Measurements from ENCODE around the gene SLC2A9. TPM values are rescaled to one million over a fixed set of nuclear protein-coding genes. Genes with fewer than 3 reads are reported as not detected.

Gene SLC2A9
- total RNA-seq, 1 donor from 2014 or later, result 3.6 TPM

DNA sequence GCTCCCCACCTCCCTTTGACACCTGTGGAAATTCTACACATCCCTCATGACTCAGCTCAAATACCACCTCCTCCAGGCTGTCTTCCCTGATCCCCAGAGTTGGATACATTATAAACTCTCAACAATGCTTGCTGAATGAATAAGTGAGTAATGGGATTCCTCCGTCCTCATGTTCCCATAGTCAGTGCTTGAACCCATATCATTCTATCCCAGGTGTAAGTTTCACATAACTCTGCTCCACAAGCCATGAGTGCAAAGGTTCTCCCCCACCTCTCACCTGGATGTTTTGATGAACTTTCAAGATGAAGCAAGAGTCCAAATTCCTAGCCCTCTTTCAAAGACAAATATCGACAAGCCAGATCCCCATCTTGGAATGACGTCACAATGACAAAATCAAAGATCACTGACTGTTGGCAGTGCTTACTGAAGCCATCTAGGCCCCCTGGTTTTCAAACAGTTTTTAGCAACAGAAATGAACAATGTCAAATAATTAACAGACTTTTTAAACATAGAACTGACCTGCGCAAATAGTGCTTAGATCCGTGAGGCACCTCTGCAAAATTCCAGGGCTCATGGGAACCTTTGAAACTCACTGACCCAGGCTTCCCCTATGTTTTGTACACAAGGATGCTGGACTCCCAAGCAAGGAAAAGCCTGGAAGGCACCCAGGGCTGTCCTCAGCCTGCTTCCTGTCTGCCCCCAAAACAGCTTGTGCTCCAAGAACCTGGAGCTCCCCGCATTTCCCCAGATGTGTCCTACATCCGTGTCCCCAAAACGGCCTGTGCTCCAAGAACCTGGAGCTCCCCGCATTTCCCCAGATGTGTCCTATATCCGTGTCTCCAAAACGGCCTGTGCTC lies 4.0 kb downstream of the SLC2A9 start:
- Histone ChIP-seq H3K36me3 (ENCODE audit: control insufficient read depth, insufficient read depth, low read length) (no peaks in the 10 kb centered on the region), H3K4me3 (ENCODE audit: low read depth, low read length) (no peak overlapping the region), H3K27me3 (ENCODE audit: control insufficient read depth, insufficient read depth, low read length) (no peaks in the 10 kb centered on the region)
- TF ChIP-seq CTCF (IDR thresholded peaks at IDR 0.05; ENCODE audit: insufficient read depth, low read length, poor library complexity, severe bottlenecking), result no peak
- DNase-seq (ENCODE audit: low read depth), result no peak

DNA sequence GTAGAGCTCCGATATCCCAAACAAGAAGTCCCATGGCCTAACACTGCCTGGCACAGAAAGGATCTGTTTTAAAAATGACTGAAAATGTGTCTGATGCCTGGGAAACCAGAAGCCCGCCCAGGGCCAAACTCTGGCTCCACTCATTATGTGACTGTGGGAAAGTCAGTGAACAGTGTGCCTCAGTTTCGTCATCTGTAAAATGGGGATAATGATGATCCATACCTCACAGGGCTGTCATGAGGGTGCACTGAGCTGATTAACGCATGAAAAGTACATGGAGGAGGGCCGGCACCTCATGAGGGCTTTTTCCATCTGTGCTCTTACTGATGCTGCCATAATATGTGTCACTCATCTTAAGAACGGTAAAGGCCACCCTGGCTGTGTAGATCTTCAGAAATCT lies 5.1 kb downstream of the SLC2A9 start:
- H3K27me3 ChIP-seq (ENCODE audit: control insufficient read depth, insufficient read depth, low read length), result no peaks in the 10 kb centered on the region
- no peaks in the 10 kb centered on the region for H3K36me3 ChIP-seq (ENCODE audit: control insufficient read depth, insufficient read depth, low read length)
- no peak overlapping the region for H3K4me3 ChIP-seq (ENCODE audit: low read depth, low read length)
- DNase-seq (ENCODE audit: low read depth), result no peak
- TF ChIP-seq CTCF (IDR thresholded peaks at IDR 0.05; ENCODE audit: insufficient read depth, low read length, poor library complexity, severe bottlenecking), result no peak

GRCh38 chr4:10015140-10015753 lies 6.0 kb downstream of the SLC2A9 start:
- TF ChIP-seq CTCF (IDR thresholded peaks at IDR 0.05; ENCODE audit: insufficient read depth, low read length, poor library complexity, severe bottlenecking), result peak; percentile 82
- no peak for DNase-seq (ENCODE audit: low read depth)
- Histone ChIP-seq H3K27me3 (ENCODE audit: control insufficient read depth, insufficient read depth, low read length) (no peaks in the 10 kb centered on the region), H3K36me3 (ENCODE audit: control insufficient read depth, insufficient read depth, low read length) (no peaks in the 10 kb centered on the region), H3K4me3 (ENCODE audit: low read depth, low read length) (no peak overlapping the region)

DNA sequence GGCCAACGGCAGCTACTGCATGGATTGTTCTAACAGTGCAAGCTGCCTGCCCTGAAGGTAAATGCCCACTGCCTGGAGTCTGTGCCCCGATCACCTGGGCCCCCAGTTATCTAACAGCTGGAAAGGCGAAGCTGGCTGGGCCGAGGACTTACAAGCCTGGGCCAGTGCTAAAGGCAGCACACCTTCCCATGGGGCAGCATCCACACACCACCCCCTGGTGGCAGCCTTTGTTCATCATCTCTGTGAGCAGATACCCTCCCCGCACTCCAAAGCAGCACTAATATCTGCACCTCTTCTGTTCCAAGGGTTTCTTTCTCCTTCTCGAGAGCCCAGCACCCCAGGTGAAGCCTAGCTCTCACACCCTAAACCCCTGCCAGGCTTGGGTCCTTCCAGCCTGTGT lies 7.6 kb downstream of the SLC2A9 start:
- no peaks in the 10 kb centered on the region for H3K27me3 ChIP-seq (ENCODE audit: control insufficient read depth, insufficient read depth, low read length)
- peak; percentile 50 for TF ChIP-seq CTCF (IDR thresholded peaks at IDR 0.05; ENCODE audit: insufficient read depth, low read length, poor library complexity, severe bottlenecking)
- no peak overlapping the region for H3K4me3 ChIP-seq (ENCODE audit: low read depth, low read length)
- DNase-seq (ENCODE audit: low read depth), result no peak
- H3K36me3 ChIP-seq (ENCODE audit: control insufficient read depth, insufficient read depth, low read length), result no peaks in the 10 kb centered on the region

DNA sequence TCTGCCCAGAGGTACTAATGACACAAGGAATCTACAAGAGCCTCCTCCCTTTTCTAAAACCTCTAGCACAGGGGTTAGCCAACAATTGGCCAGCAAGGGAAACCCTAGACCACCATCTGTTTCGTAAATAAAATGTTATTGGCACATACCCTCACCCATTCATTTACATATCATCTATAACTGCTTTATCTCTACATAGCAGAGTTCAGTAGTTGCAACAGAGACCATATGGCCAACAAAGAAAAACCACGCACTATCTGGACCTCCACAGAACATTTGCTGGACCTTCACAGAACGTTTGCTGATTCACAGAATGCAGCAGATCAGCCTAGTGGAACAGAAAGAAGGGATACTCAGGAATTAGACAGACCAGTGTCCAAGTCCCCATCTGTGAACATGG lies 9.4 kb downstream of the SLC2A9 start:
- Histone ChIP-seq H3K27me3 (ENCODE audit: control insufficient read depth, insufficient read depth, low read length) (no peaks in the 10 kb centered on the region), H3K4me3 (ENCODE audit: low read depth, low read length) (no peak overlapping the region), H3K36me3 (ENCODE audit: control insufficient read depth, insufficient read depth, low read length) (no peaks in the 10 kb centered on the region)
- no peak for TF ChIP-seq CTCF (IDR thresholded peaks at IDR 0.05; ENCODE audit: insufficient read depth, low read length, poor library complexity, severe bottlenecking)
- no peak for DNase-seq (ENCODE audit: low read depth)
